ENCODE measurements around the gene QRICH2.

- TF ChIP-seq, protein P1, sequence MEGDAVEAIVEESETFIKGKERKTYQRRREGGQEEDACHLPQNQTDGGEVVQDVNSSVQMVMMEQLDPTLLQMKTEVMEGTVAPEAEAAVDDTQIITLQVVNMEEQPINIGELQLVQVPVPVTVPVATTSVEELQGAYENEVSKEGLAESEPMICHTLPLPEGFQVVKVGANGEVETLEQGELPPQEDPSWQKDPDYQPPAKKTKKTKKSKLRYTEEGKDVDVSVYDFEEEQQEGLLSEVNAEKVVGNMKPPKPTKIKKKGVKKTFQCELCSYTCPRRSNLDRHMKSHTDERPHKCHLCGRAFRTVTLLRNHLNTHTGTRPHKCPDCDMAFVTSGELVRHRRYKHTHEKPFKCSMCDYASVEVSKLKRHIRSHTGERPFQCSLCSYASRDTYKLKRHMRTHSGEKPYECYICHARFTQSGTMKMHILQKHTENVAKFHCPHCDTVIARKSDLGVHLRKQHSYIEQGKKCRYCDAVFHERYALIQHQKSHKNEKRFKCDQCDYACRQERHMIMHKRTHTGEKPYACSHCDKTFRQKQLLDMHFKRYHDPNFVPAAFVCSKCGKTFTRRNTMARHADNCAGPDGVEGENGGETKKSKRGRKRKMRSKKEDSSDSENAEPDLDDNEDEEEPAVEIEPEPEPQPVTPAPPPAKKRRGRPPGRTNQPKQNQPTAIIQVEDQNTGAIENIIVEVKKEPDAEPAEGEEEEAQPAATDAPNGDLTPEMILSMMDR (IDR thresholded peaks at IDR 0.05 in 8 of 11, conservative IDR thresholded peaks at IDR 0.05 in 3 of 11), result no peak
- no peak for TF ChIP-seq POLR2A (IDR thresholded peaks at IDR 0.05)
Measured at GRCh38 chr17:76329664-76330063, 21.6 kb upstream of the QRICH2 start.

Data from spleen (tissue), 7 donors.